ENCODE data around the gene CARD16. TPM values are rescaled to one million over a fixed set of nuclear protein-coding genes. Genes with fewer than 3 reads are reported as not detected.

The CARD16 gene
- total RNA-seq: 7.7 TPM

DNA sequence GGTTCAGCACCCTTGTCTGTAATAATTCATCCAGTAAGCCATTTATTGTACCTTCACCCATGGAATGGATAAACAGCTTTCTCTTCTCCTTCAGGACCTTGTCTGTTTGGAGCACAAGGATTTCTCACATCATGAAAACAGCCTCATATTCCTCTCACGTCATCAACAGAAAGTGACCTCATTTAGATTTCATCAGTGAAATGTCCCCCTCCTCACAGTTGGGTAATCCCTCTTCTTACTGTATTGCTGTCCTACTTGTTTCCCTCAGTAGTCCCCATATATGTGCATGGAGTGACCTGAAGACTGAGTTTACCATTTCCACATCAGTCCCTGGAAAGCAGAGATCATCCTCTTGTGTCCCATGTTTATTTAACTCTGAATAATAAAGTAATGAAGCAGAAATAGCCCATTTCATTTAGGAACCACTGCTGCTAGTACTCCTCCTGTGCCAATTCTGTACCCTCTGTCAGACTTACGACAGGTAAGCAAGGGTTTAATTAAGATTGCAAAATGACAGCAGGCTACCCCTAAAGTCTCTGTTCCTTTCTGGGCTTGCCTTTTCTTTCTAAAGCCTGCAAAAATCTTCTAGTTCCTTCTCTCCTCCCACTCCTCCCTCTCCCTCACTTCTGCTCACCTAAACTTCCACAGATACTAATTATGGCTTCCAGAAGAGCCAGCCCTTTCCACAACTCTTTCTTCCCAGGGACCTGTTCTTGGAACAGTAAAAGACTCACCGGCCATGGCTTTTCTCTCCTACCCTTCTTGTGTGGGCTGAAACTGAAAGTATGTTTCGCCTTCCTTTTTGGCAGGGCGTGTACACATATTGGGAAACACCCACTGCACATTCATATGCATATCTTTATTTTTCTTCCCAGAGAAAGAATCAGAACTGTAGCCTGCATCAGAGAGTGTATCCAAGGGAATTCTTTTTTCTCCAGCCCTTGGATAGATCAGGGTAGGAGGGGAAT, at the start of gene CARD16:
Gene CARD16 (minus strand): TSS at position 779 of the 968 bp plus-strand sequence. CDS start 38 bp downstream, at position 741.

DNA sequence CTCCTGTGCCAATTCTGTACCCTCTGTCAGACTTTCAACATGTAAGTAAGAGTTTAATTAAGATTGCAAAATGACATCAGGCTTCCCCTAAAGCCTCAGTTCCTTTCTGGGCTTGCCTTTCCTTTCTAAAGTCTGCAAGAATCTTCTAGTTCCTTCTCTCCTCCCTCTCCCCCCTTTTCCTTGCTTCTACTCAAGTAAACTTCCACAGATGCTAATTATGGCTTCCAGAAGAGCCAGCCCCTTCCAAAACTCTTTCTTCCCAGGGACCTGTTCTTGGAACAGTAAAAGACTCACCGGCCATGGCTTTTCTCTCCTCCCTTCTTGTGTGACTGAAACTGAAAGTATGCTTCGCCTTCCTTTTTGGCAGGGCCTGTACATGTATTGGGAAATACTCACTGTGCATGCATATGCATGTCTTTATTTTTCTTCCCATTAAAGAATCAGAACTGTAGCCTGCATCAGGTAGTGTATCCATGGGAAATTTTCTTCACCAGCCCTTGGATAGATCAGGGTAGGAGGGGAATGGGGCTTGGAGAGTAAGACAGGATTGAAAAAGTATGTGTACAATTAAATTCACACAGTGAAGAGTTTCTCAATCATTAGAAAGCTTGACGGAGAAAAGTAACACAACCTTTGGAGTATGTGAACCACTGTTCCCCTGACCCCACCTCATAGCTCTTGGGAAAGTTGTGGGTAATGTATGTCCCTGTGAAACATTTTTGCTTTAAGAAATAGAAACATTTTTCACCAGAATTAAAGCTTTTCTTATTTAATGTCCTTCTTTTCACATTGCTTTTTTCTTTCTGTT, 10.1 kb downstream of the CARD16 start, which contains the start of gene CASP1:
Gene CASP1 (minus strand): TSS at position 332 of the 808 bp plus-strand sequence. CDS start 31 bp downstream, at position 301.

DNA sequence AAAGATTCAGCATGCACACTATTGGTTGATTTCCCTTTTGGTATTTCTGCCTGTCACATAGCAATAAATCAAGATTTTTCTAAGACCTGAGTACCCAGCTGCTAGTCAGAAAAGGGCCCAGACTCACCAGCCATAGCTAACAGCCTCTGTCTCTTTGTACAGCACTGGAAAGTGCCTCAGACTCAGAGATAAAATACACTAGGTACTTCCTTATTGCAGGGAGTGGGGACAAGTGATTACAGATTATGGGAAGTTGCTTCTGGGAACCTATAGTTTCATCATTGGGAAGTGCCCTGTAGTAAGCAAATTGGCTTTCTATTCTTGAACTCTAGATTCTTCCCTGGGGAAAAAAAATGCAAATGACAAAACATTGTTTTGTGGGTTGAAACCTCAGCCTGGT, 22.1 kb downstream of the CARD16 start, which contains the start of gene CASP5:
Gene CASP5 (minus strand): TSS at position 166 of the 400 bp plus-strand sequence. CDS start 32 bp downstream, at position 134.

Other genes starting within 250 kb of the CARD16 start
- gene CASP12, start 146.9 kb downstream of the CARD16 start, total RNA-seq: 0.27 TPM
- gene CASP4, start 76.8 kb downstream of the CARD16 start, total RNA-seq: 38.8 TPM
- not detected for gene CASP5, start 22.2 kb downstream of the CARD16 start, total RNA-seq
- gene CASP1, start 10.2 kb downstream of the CARD16 start, total RNA-seq: 6.8 TPM
- 0.88 TPM for gene CARD18, start 94.4 kb upstream of the CARD16 start, total RNA-seq

Data from camera-type eye (tissue), 1 donor.